GM18498 (cell line): ENCODE data around the gene ADAM19.

ENCODE experiments used
- ATAC-seq: cut with Tn5 transposase; IDR thresholded peaks from one replicate; pipeline ENCODE4 v1.9.1; 2021; ENCODE audit warnings: mild to moderate bottlenecking, moderate library complexity; ENCODE audit not compliant: unreplicated experiment

Gene ADAM19

GRCh38 chr5:157575381-157576020, at the start of gene ADAM19:
Gene ADAM19 (minus strand): TSS chr5:157575775. CDS start chr5:157575696, 79 bp downstream.
- ATAC-seq = peak; percentile 44

- no peak for ATAC-seq
These were observed 48.6 kb upstream of the ADAM19 start for GRCh38 chr5:157624144-157624543.

GRCh38 chr5:157620776-157621175, 45.2 kb upstream of the ADAM19 start:
- no peak for ATAC-seq

- ATAC-seq = no peak
These were observed 42.7 kb upstream of the ADAM19 start for GRCh38 chr5:157618191-157618765.

GRCh38 chr5:157616785-157617184, 41.2 kb upstream of the ADAM19 start:
- ATAC-seq = no peak

GRCh38 chr5:157613385-157614245, 38.0 kb upstream of the ADAM19 start:
- ATAC-seq = no peak

GRCh38 chr5:157612581-157612980, 37.0 kb upstream of the ADAM19 start:
- ATAC-seq = no peak

GRCh38 chr5:157611571-157612476, 36.2 kb upstream of the ADAM19 start:
- peak; percentile 46 for ATAC-seq

GRCh38 chr5:157610990-157611389, 35.4 kb upstream of the ADAM19 start:
- no peak for ATAC-seq

GRCh38 chr5:157608972-157609565, 33.5 kb upstream of the ADAM19 start:
- no peak for ATAC-seq

GRCh38 chr5:157607371-157608161, 32.0 kb upstream of the ADAM19 start:
- ATAC-seq = peak; percentile 67

- ATAC-seq = no peak
These were observed 30.5 kb upstream of the ADAM19 start for GRCh38 chr5:157606046-157606445.

GRCh38 chr5:157603333-157604190, 28.0 kb upstream of the ADAM19 start:
- no peak for ATAC-seq

GRCh38 chr5:157602505-157602904, 26.9 kb upstream of the ADAM19 start:
- peak; percentile 60 for ATAC-seq

- no peak for ATAC-seq
These were observed 24.7 kb upstream of the ADAM19 start for GRCh38 chr5:157600252-157600651.

GRCh38 chr5:157599565-157599964, 24.0 kb upstream of the ADAM19 start:
- ATAC-seq = no peak

GRCh38 chr5:157598350-157598936, 22.9 kb upstream of the ADAM19 start:
- peak; percentile 25 for ATAC-seq

- no peak for ATAC-seq
These were observed 21.7 kb upstream of the ADAM19 start for GRCh38 chr5:157597277-157597676.
